B cell (primary cell): Measurements from ENCODE around the gene PDZRN3.

Source experiments
- CTCF ChIP-seq: fragments of 200-600 bp; IDR thresholded peaks from one replicate; pipeline ENCODE4 v1.8.0; 2022; ENCODE audit warnings: antibody characterized with exemption, mild to moderate bottlenecking
- EZH2 ChIP-seq: IDR thresholded peaks from 2 replicates; pipeline ENCODE4 v1.6.1; 2012; ENCODE audit warnings: borderline replicate concordance, low read depth, mild to moderate bottlenecking, moderate library complexity, low read length; ENCODE audit not compliant: insufficient read depth, poor library complexity, severe bottlenecking

- TF ChIP-seq EZH2 (no peak), CTCF (no peak)
Observed at GRCh38 chr3:73407577-73407976, 217.2 kb downstream of the PDZRN3 start.
